ENCODE measurements around the gene BID.

The BID gene

GRCh38 chr22:17703811-17704210, 70.5 kb downstream of the BID start (continued):
- no peak for TF ChIP-seq BACH2 (CRISPR knock-in tag; IDR thresholded peaks at IDR 0.05; ENCODE audit: borderline replicate concordance)
- no peak for TF ChIP-seq ZNF70 (CRISPR knock-in tag; IDR thresholded peaks at IDR 0.05)
- no peak for TF ChIP-seq TCF4 (CRISPR knock-in tag; IDR thresholded peaks at IDR 0.05; ENCODE audit: borderline replicate concordance)
- no peak for TF ChIP-seq ISL1 (CRISPR knock-in tag; IDR thresholded peaks at IDR 0.05)
- no peak for TF ChIP-seq ZNF565 (CRISPR knock-in tag; conservative IDR thresholded peaks at IDR 0.05; ENCODE audit: low read depth)
- no peak for TF ChIP-seq POU6F1 (CRISPR knock-in tag; IDR thresholded peaks at IDR 0.05; ENCODE audit: borderline replicate concordance, low read depth)
- TF ChIP-seq PATZ1 (CRISPR knock-in tag; IDR thresholded peaks at IDR 0.05; ENCODE audit: borderline replicate concordance) = no peak
- TF ChIP-seq TOX (CRISPR knock-in tag; IDR thresholded peaks at IDR 0.05; ENCODE audit: borderline replicate concordance) = no peak

- peak; percentile 63 for ATAC-seq
- TF ChIP-seq ZNF70 (CRISPR knock-in tag; IDR thresholded peaks at IDR 0.05) (no peak), PPARA (CRISPR knock-in tag; IDR thresholded peaks at IDR 0.05; ENCODE audit: borderline replicate concordance) (no peak), ZFP30 (CRISPR knock-in tag; IDR thresholded peaks at IDR 0.05) (no peak), ZC3H10 (CRISPR knock-in tag; IDR thresholded peaks at IDR 0.05) (no peak), GLIS3 (CRISPR knock-in tag; IDR thresholded peaks at IDR 0.05) (no peak), CSDC2 (CRISPR knock-in tag; IDR thresholded peaks at IDR 0.05) (no peak), CREB5 (CRISPR knock-in tag; IDR thresholded peaks at IDR 0.05; ENCODE audit: low read depth) (no peak), ZFP3 (CRISPR knock-in tag; IDR thresholded peaks at IDR 0.05) (no peak), TSHZ2 (CRISPR knock-in tag; IDR thresholded peaks at IDR 0.05) (no peak), ARNTL (CRISPR knock-in tag; IDR thresholded peaks at IDR 0.05; ENCODE audit: borderline replicate concordance, low read depth) (no peak), ESRRG (CRISPR knock-in tag; IDR thresholded peaks at IDR 0.05) (no peak)
Measured at GRCh38 chr22:17700778-17701177, 73.5 kb downstream of the BID start.

- no peak for ATAC-seq
- TF ChIP-seq ZNF565 (CRISPR knock-in tag; conservative IDR thresholded peaks at IDR 0.05; ENCODE audit: low read depth) (no peak), CSDC2 (CRISPR knock-in tag; IDR thresholded peaks at IDR 0.05) (no peak), ESRRG (CRISPR knock-in tag; IDR thresholded peaks at IDR 0.05) (no peak), CSRNP3 (CRISPR knock-in tag; IDR thresholded peaks at IDR 0.05) (no peak), BACH2 (CRISPR knock-in tag; IDR thresholded peaks at IDR 0.05; ENCODE audit: borderline replicate concordance) (no peak), ZFP30 (CRISPR knock-in tag; IDR thresholded peaks at IDR 0.05) (no peak), SNAI2 (CRISPR knock-in tag; IDR thresholded peaks at IDR 0.05) (no peak), POU6F1 (CRISPR knock-in tag; IDR thresholded peaks at IDR 0.05; ENCODE audit: borderline replicate concordance, low read depth) (no peak), ZNF70 (CRISPR knock-in tag; IDR thresholded peaks at IDR 0.05) (no peak), ZC3H10 (CRISPR knock-in tag; IDR thresholded peaks at IDR 0.05) (no peak), CREB5 (CRISPR knock-in tag; IDR thresholded peaks at IDR 0.05; ENCODE audit: low read depth) (no peak), TOX (CRISPR knock-in tag; IDR thresholded peaks at IDR 0.05; ENCODE audit: borderline replicate concordance) (no peak), ISL1 (CRISPR knock-in tag; IDR thresholded peaks at IDR 0.05) (no peak), TSHZ2 (CRISPR knock-in tag; IDR thresholded peaks at IDR 0.05) (no peak), ZFP3 (CRISPR knock-in tag; IDR thresholded peaks at IDR 0.05) (no peak), GLIS3 (CRISPR knock-in tag; IDR thresholded peaks at IDR 0.05) (no peak)
Measured at GRCh38 chr22:17699696-17700340, 74.5 kb downstream of the BID start.

All from SK-N-SH treated with all-trans-retinoic acid at 6 μM for 48 hours (cell line).